ENCODE measurements around the gene SULF2.

DNA sequence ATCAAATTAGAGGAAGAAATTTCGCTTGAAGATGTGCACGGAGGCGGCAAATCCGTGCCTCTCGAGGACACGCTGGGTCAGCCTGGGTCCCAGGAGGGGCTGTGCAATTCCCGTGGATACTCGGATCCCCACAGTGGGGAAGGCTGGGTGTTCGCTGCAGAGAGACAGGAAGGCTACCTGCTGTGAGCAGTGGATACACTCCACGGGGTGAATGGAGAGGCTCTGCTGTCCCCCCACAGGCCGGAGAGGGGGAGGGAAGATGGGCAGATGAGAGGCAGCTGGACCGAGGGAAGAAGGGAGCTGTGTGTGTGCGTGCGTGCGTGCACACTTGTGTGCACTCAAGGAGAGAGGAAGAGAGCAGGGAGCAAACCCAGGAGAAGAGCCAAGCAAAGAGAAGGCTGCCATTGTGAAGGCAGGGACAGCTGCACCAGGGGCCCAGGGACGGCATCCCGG, 57.3 kb downstream of the SULF2 start:
- TF ChIP-seq BACH2 (CRISPR knock-in tag; IDR thresholded peaks at IDR 0.05; ENCODE audit: borderline replicate concordance) (no peak), GLIS3 (CRISPR knock-in tag; IDR thresholded peaks at IDR 0.05) (no peak), CREB5 (CRISPR knock-in tag; IDR thresholded peaks at IDR 0.05; ENCODE audit: low read depth) (no peak), ARNTL (CRISPR knock-in tag; IDR thresholded peaks at IDR 0.05; ENCODE audit: borderline replicate concordance, low read depth) (no peak), RARB (CRISPR knock-in tag; IDR thresholded peaks at IDR 0.05) (no peak), SNAI2 (CRISPR knock-in tag; IDR thresholded peaks at IDR 0.05) (no peak), TOX (CRISPR knock-in tag; IDR thresholded peaks at IDR 0.05; ENCODE audit: borderline replicate concordance) (no peak), PATZ1 (CRISPR knock-in tag; IDR thresholded peaks at IDR 0.05; ENCODE audit: borderline replicate concordance) (no peak), ESRRG (CRISPR knock-in tag; IDR thresholded peaks at IDR 0.05) (no peak)
- TF ChIP-seq, protein P1, sequence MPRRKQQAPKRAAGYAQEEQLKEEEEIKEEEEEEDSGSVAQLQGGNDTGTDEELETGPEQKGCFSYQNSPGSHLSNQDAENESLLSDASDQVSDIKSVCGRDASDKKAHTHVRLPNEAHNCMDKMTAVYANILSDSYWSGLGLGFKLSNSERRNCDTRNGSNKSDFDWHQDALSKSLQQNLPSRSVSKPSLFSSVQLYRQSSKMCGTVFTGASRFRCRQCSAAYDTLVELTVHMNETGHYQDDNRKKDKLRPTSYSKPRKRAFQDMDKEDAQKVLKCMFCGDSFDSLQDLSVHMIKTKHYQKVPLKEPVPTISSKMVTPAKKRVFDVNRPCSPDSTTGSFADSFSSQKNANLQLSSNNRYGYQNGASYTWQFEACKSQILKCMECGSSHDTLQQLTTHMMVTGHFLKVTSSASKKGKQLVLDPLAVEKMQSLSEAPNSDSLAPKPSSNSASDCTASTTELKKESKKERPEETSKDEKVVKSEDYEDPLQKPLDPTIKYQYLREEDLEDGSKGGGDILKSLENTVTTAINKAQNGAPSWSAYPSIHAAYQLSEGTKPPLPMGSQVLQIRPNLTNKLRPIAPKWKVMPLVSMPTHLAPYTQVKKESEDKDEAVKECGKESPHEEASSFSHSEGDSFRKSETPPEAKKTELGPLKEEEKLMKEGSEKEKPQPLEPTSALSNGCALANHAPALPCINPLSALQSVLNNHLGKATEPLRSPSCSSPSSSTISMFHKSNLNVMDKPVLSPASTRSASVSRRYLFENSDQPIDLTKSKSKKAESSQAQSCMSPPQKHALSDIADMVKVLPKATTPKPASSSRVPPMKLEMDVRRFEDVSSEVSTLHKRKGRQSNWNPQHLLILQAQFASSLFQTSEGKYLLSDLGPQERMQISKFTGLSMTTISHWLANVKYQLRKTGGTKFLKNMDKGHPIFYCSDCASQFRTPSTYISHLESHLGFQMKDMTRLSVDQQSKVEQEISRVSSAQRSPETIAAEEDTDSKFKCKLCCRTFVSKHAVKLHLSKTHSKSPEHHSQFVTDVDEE (CRISPR knock-in tag; IDR thresholded peaks at IDR 0.05), result no peak
- TF ChIP-seq, protein P2, sequence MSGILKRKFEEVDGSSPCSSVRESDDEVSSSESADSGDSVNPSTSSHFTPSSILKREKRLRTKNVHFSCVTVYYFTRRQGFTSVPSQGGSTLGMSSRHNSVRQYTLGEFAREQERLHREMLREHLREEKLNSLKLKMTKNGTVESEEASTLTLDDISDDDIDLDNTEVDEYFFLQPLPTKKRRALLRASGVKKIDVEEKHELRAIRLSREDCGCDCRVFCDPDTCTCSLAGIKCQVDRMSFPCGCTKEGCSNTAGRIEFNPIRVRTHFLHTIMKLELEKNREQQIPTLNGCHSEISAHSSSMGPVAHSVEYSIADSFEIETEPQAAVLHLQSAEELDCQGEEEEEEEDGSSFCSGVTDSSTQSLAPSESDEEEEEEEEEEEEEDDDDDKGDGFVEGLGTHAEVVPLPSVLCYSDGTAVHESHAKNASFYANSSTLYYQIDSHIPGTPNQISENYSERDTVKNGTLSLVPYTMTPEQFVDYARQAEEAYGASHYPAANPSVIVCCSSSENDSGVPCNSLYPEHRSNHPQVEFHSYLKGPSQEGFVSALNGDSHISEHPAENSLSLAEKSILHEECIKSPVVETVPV (CRISPR knock-in tag; IDR thresholded peaks at IDR 0.05), result no peak
